Central memory CD8-positive, alpha-beta T cell (primary cell): Measurements from ENCODE around the gene SLC35B1.

Experiments
- ATAC-seq: fragments of 150-1000 bp; cut with Tn5 transposase; replicated peaks from 2 replicates; pipeline ENCODE4 v1.10.0; 2022; ENCODE audit warnings: mild to moderate bottlenecking, moderate FRiP score, moderate number of reproducible peaks; ENCODE audit not compliant: poor library complexity, severe bottlenecking; ENCODE audit errors: extremely low read depth
- DNase-seq, 2 donors: peaks; one replicate each; pipeline ENCODE4 v3.0.0; 2021; ENCODE audit warnings: low spot score in 2 of 2
- H3K27ac Mint-ChIP-seq: one replicate; pipeline ENCODE4 v1.8.0; 2022; ENCODE audit warnings: low read depth, mild to moderate bottlenecking, moderate library complexity, mixed read lengths
- H3K27me3 Mint-ChIP-seq: one replicate; pipeline ENCODE4 v1.8.0; 2022; ENCODE audit warnings: mixed read lengths
- H3K36me3 Mint-ChIP-seq: one replicate; pipeline ENCODE4 v1.8.0; 2022; ENCODE audit warnings: mild to moderate bottlenecking, moderate library complexity, mixed read lengths; ENCODE audit not compliant: insufficient read depth
- H3K4me1 Mint-ChIP-seq: one replicate; pipeline ENCODE4 v1.8.0; 2022; ENCODE audit warnings: mixed read lengths
- H3K4me3 Mint-ChIP-seq: one replicate; pipeline ENCODE4 v1.8.0; 2022; ENCODE audit warnings: mild to moderate bottlenecking, moderate library complexity, mixed read lengths
- H3K9me3 Mint-ChIP-seq: one replicate; pipeline ENCODE4 v1.8.0; 2022; ENCODE audit warnings: mixed read lengths

Gene SLC35B1, protein sequence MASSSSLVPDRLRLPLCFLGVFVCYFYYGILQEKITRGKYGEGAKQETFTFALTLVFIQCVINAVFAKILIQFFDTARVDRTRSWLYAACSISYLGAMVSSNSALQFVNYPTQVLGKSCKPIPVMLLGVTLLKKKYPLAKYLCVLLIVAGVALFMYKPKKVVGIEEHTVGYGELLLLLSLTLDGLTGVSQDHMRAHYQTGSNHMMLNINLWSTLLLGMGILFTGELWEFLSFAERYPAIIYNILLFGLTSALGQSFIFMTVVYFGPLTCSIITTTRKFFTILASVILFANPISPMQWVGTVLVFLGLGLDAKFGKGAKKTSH

DNA sequence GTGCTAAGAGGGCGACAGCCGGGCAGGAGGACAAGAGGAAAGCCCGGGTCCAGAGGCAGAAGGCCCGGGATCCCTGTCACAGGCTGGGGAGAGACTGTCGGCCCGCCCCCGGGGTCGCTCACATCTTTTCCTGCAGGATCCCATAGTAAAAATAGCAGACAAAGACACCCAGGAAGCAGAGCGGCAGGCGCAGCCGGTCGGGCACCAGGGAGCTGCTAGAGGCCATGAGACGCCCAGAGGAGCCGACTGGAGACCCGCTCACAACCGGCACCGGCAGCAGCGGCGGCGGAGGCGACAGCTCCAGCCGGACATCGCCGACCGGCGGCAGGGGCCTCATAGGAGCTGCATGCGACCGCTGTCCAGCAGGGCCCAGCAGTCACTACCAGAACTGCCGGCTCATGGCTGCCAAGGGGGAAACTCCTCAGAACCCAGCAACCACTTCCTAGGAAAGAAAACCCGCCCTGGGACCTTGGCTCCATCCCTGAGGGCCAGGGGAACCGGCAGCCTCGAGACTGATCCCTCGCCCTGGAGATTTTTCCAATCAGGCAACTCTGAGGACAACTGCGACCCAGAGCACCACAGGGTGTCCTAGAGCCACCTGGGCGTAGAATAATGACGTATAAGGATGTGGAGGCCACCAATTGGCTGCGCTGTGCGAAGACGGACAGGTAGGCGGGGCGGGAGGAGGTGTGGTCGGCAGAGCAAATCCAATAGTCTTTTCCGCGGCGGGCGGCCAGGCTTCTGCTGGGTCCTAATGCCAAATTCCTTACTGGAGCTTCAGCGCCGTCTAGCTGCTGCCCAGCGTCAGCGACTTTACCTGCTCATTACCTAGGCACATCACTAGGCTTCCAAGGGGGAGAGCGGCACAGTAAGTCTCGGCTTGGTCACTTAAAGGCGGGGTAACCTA lies at the start of gene SLC35B1:
TSS of gene SLC35B1 (minus strand) at position 357 of the 907 bp plus-strand sequence. CDS start at position 226, 131 bp downstream.
- DNase-seq (peak; percentile 95 to 98), ATAC-seq (peak; percentile 99)
- Mint-ChIP-seq H3K27ac (peak within 1 kb of the TSS; percentile 97), H3K27me3 (no peaks in the 10 kb centered on the region), H3K9me3 (no peaks in the 10 kb centered on the region), H3K4me1 (peaks cover 51% of the 10 kb centered on the region), H3K4me3 (peak within 1 kb of the TSS; percentile 98), H3K36me3 (peaks cover 55% of the 10 kb centered on the region)

DNA sequence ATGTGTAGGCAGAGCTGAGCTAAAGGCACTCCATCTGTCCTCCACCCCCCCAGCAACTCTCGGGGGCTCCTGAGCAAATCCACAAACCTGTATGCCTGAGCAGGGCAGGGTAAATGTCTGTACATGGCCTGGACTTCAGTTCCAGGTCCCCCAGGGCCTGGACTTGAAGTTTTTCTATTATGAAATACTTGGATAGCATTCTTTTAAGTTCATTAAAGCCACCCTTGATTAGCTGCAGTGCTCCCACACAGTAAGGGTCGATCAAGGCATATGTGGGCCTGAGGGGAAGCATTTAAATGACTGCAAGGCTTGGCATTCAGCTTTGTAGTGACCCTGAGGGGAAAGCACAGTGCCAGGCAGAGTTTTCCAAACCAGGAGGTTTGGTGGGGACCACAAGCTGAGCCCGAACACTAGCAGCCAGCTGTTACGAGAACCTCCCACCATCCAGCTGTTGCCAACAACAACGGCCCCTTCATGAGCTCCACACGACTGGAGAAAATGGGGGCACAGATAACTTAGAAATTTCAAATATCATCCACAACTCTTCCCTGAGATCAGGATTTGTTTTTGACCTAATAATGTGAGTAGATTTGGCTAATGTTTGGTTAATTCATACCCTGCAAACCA lies 49.5 kb upstream of the SLC35B1 start:
- Mint-ChIP-seq H3K4me3 (peak overlapping the region; percentile 37), H3K27me3 (no peaks in the 10 kb centered on the region), H3K4me1 (peaks cover 69% of the 10 kb centered on the region), H3K36me3 (peaks cover 24% of the 10 kb centered on the region), H3K27ac (peak overlapping the region; percentile 10), H3K9me3 (no peaks in the 10 kb centered on the region)
- no peak for DNase-seq
- no peak for ATAC-seq

DNA sequence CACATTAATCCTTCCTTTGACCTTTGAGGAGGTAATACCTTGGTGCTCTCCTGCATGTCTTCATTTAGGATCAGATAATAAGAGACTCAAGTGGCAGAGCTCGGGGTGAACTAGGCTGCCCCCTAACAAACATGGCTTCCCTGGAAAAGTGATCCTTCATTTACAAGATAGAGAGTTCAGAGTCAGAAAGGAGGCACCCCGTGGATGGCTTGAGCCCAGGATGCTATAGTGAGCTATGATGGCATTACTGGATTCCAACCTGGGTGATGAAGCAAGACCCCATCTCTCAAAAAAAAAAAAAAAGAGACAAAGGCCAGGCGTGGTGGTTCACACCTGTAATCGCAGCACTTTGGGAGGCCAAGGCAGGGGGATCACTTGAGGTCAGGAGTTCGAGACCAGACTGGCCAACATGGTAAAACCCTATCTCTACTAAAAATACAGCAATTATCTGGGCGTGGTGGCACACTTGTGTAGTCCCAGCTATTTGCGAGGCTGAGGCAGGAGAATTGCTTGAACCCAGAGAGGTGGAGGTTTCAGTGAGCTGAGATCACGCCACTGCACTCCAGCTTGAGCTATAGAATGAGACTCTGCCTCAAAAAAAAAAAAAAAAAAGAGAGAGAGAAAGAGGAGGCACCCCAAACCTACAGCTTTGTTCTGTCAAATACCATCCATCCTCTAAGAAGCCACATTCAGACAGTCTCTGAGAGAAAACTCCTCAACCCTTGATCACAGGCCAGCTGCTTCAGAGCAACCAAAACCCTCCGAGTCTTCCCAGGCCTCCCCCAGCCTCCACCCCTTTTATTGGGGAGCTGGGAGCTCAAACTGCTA lies 48.8 kb upstream of the SLC35B1 start:
- H3K4me1 Mint-ChIP-seq, result peaks cover 66% of the 10 kb centered on the region

DNA sequence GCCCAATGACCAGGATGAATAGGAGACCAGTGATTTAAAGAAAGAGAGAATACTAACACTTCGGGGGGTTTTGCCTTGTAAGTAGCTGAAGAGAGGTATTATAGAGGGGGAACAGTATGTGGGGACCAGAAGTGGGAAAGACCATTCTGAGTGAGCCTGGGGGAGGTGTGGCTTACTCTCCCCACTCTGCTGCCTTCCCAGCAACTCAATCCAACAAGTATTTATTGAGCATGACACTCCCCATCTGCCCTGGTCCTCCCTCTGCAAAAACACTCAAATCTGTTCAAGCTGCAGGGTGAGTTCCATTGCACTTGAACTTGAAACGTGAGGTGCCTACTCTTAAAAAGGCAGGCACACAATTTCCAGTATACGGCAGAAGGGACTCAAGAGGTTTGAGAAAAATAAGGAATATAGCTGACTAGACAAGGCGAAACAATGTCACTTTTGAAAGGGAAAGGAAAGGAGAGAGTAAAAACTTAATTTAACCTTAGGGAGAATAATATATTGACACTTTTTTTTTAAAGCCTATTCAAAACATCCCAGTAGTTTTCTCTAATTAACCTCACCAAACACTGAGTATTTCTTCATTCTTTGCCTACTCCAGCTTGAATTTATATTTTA lies 48.0 kb upstream of the SLC35B1 start:
- Mint-ChIP-seq H3K4me1 (peaks cover 59% of the 10 kb centered on the region), H3K36me3 (peaks cover 20% of the 10 kb centered on the region), H3K9me3 (no peaks in the 10 kb centered on the region), H3K4me3 (no peak overlapping the region), H3K27ac (peak overlapping the region; percentile 10), H3K27me3 (no peaks in the 10 kb centered on the region)
- no peak for DNase-seq
- ATAC-seq, result no peak

More for the DNA sequence above, 48.8 kb upstream of the SLC35B1 start:
- Mint-ChIP-seq H3K27ac (peak overlapping the region; percentile 10), H3K36me3 (peaks cover 20% of the 10 kb centered on the region), H3K4me3 (peak overlapping the region; percentile 37), H3K27me3 (no peaks in the 10 kb centered on the region), H3K9me3 (no peaks in the 10 kb centered on the region)
- ATAC-seq (no peak), DNase-seq (no peak)

DNA sequence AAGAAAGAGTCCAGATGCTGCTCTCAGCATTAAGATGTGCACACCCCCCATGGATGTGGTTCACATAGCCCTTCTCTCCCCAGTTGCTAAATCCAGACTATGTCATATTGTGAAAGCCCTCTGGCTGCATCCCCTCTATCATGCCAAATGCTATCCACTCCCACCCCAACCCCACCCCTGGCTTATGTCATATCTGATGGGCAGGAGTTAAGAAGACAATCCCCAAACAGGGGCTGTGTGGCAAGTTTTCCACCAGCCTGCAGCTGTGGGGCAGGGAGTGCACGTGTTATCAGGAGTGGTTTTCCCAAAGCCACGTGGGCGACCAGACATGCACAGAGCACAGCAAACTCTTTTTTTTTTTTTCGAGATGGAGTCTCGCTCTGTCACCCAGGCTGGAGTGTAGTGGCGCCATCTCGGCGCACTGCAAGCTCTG lies 46.2 kb upstream of the SLC35B1 start:
- Mint-ChIP-seq H3K36me3 (peaks cover 29% of the 10 kb centered on the region), H3K4me3 (peak overlapping the region; percentile 7), H3K27me3 (no peaks in the 10 kb centered on the region), H3K9me3 (no peaks in the 10 kb centered on the region), H3K27ac (no peak overlapping the region), H3K4me1 (peaks cover 58% of the 10 kb centered on the region)
- ATAC-seq (no peak), DNase-seq (no peak)

DNA sequence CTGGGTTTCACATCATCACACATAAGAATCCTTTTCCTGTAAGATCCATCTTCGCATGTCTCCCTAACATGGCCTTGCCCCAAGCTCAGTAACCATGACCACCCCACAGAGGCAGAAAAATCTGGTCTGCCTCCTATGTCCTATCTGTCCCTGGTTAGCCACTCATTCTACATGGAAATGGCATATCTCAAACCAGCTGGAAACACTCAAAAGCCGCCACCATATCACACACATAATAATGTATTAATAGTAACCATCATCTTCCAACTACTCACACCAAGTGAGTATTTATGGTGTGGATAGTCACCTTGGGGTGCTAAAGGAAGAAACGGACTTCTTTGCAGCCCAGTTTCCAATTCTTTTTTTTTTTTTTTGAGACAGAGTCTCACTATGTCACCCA lies 44.7 kb upstream of the SLC35B1 start:
- no peaks in the 10 kb centered on the region for H3K9me3 Mint-ChIP-seq
- peaks cover 22% of the 10 kb centered on the region for H3K36me3 Mint-ChIP-seq
- peaks cover 64% of the 10 kb centered on the region for H3K4me1 Mint-ChIP-seq
- H3K27ac Mint-ChIP-seq, result no peak overlapping the region
- H3K27me3 Mint-ChIP-seq, result no peaks in the 10 kb centered on the region
- H3K4me3 Mint-ChIP-seq, result no peak overlapping the region
- DNase-seq (no peak), ATAC-seq (no peak)

DNA sequence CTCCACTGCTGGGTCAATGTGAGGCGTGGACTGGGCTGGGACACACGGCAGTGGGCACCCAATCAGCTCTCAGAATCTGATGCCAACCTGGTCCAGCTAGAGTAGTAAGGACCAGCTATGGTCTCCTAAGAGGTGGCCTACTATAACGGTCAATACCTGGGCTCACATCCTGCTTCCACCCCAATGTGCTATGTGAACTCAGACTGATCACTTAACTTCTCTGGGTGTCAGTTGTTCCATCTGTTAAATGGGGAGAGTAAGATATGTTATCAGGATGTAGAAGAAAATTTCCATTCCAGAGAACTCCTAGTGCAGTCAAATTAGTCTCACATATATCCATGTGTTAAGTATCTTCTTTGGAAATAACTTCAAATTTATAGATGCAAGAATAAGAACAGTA lies 42.0 kb upstream of the SLC35B1 start:
- Mint-ChIP-seq H3K27ac (peak overlapping the region; percentile 97), H3K4me1 (peaks cover 67% of the 10 kb centered on the region), H3K9me3 (no peaks in the 10 kb centered on the region), H3K27me3 (no peaks in the 10 kb centered on the region), H3K4me3 (peak overlapping the region; percentile 40), H3K36me3 (peaks cover 20% of the 10 kb centered on the region)
- no peak for ATAC-seq
- DNase-seq, result no peak

DNA sequence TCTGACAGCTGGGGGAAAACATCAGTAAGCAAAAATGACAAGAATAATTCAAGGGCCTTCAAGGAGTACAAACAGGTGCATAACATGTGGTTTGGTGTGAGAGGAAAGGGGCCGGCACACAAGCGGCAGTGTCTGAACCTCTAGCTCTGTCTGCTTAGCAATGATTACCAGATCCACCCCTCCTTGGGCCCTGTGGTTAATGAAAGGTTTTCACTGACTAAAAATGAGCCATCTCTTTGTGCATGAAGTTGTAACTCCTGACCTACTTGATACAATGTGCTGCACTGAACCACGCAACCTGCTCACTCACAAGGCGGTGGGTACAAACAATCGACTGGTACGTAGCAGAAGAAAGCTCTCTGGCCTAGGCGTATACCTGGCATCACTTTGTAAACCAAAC lies 41.0 kb upstream of the SLC35B1 start:
- H3K4me1 Mint-ChIP-seq, result peaks cover 67% of the 10 kb centered on the region
- H3K36me3 Mint-ChIP-seq, result peaks cover 21% of the 10 kb centered on the region
- peak overlapping the region; percentile 97 for H3K27ac Mint-ChIP-seq
- no peaks in the 10 kb centered on the region for H3K9me3 Mint-ChIP-seq
- H3K27me3 Mint-ChIP-seq, result no peaks in the 10 kb centered on the region
- ATAC-seq (peak; percentile 85), DNase-seq (peak in 1 of 2 donors; percentile 68)
- H3K4me3 Mint-ChIP-seq, result peak overlapping the region; percentile 72

DNA sequence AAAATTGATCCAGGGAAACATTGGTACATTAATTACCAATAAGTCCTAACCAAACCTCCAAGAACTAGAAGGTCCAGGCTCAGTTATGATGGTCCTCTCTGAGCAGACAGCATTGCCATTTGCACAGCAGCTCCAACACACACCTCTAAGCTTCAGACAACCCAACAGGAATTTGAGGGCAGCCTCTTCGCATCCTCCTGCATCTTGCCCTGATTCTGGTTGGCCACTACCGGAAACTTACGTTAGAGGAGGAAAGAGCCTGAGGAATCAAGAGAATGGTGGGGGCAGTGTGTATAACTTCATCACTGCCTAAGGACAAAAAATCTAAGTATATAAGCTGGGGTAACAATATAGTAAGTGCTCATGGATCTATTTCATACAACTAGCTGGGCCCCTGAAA lies 40.5 kb upstream of the SLC35B1 start:
- Mint-ChIP-seq H3K4me3 (peak overlapping the region; percentile 72), H3K36me3 (peaks cover 21% of the 10 kb centered on the region)

DNA sequence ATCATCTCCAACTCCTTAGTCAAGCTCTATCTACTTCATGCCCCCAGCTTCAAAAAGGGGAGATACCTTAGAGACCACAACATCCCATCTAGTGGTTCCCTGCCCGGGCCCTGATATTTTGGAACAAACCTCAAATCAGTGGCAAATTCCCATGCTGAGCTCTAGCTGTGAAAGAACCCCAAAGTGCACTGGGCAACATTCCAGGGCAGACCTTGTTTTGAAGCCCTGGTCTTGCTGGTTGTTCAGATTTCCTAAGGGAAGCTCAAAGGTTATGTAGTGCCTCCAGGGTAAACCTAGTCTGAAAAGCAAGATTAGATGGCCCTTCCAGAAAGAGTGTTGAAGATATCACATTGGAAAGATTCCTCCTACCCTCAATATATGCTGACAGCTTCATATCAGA lies 39.9 kb upstream of the SLC35B1 start:
- Mint-ChIP-seq H3K9me3 (no peaks in the 10 kb centered on the region), H3K36me3 (peaks cover 21% of the 10 kb centered on the region), H3K27ac (peak overlapping the region; percentile 97), H3K27me3 (no peaks in the 10 kb centered on the region), H3K4me3 (peak overlapping the region; percentile 60), H3K4me1 (peaks cover 71% of the 10 kb centered on the region)
- ATAC-seq (no peak), DNase-seq (no peak)

More for the DNA sequence above, 40.5 kb upstream of the SLC35B1 start:
- ATAC-seq (peak; percentile 10), DNase-seq (peak in 1 of 2 donors; percentile 28)
- peak overlapping the region; percentile 97 for H3K27ac Mint-ChIP-seq
- H3K27me3 Mint-ChIP-seq, result no peaks in the 10 kb centered on the region
- H3K9me3 Mint-ChIP-seq, result no peaks in the 10 kb centered on the region
- H3K4me1 Mint-ChIP-seq, result peaks cover 67% of the 10 kb centered on the region

DNA sequence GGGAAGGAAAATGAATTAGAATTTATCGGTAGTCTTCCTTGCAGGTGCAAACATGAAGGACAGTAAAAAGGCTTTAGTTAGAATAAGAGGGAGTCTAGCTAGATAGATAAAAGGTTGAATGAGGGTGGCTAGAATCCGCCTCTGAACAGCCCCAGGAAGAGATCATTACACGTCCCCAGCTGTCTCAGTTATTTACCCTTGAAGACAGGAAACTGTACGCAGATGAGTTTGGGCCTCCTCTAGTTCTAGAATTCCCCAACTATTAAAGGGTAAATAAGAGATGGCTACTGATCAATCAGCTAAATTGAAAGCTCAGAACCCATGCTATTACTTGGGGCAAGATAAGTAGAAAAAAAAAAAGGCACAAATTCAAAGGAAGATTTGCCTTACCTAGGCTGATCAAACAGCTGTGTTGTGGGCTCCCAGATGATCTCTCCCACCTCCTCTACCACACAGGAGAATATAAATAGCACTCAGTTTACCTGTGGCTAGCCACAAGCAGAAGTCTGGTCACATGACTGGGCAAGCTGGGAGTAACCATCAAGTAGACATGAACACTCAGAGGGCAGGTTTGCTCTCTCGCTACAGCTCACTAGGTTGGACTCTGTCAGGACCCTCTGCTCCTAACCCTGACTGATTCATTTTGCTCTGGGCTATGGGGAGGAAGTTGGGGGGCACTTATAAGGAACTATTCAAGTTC lies 39.2 kb upstream of the SLC35B1 start:
- Mint-ChIP-seq H3K4me1 (peaks cover 71% of the 10 kb centered on the region), H3K27ac (peak overlapping the region; percentile 97), H3K9me3 (no peaks in the 10 kb centered on the region), H3K27me3 (no peaks in the 10 kb centered on the region), H3K36me3 (peaks cover 22% of the 10 kb centered on the region), H3K4me3 (peak overlapping the region; percentile 60)
- DNase-seq (peak in 1 of 2 donors; percentile 32), ATAC-seq (peak; percentile 59)
